PC-9 (cell line): Measurements from ENCODE around the gene CCDC85C.

Experiments
- CTCF ChIP-seq: fragments of 200-600 bp; sonication (generic); conservative IDR thresholded peaks from 2 replicates; pipeline ENCODE4 v1.6.1; 2017; ENCODE audit warnings: mixed run types, antibody characterized with exemption, mild to moderate bottlenecking, moderate library complexity
- EZH2 ChIP-seq: fragments of 200-600 bp; sonication (generic); IDR thresholded peaks from 2 replicates; pipeline ENCODE4 v1.8.0; 2017; ENCODE audit warnings: antibody characterized with exemption, low read depth

GRCh38 chr14:99518441-99519346 lies 85.3 kb downstream of the CCDC85C start:
- TF ChIP-seq CTCF (peak; percentile 84), EZH2 (no peak)
